ENCODE results near the gene CMTM3. TPM values are rescaled to one million over a fixed set of nuclear protein-coding genes. Genes with fewer than 3 reads are reported as not detected.

CMTM3 gene
- total RNA-seq, 1 donor from 2014 or later = 62.4 TPM

DNA sequence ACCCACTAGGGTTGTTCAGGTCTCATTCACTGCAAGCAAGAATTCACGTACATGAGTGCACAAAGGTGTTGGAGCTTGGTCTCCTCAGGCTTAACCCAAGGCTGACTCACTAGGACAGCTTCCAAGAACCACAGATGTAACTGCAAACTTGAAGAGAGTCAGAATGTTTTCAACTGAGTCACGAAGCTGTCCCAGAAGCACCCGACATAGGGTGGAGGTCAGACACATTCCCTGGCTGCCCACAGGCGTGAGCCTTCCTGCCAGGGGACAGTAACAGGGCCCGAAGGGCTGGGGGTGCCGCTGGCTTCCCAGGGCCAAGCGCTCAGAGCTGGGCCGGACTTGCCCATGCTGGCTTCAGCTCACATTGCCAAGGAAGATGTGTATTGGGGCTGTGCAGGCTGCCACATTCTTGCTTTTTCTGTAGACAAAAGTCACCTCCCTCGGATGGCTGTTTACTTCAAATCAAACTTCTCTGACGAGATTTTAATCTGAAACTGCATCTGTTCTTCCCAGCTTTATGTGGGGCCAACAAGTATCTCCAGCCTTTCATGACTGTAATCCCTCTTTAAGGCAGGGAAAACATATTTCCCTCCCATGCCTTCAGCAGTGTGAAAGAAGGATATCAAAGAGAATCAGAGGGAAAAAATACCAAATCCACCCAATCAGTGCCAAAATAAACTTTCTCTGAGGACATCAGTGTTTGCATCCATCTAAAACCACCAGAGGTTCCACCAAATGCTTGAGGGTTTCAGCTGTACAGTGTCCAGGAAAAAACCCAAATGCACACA lies 14.3 kb downstream of the CMTM3 start:
- H3K9me3 Mint-ChIP-seq (ENCODE audit: unreplicated experiment) = no peaks in the 10 kb centered on the region
- H3K36me3 Mint-ChIP-seq (ENCODE audit: low read depth, unreplicated experiment) = peaks cover 25% of the 10 kb centered on the region
- H2AFZ ChIP-seq (ENCODE audit: low read depth, low read length) = no peak overlapping the region
- H3K27ac ChIP-seq (ENCODE audit: low read depth, low read length) = peak overlapping the region; percentile 86
- H3K36me3 ChIP-seq (ENCODE audit: insufficient read depth, low read length) = no peaks in the 10 kb centered on the region
- peak overlapping the region; percentile 70 for H3K27ac Mint-ChIP-seq (ENCODE audit: unreplicated experiment)
- no peaks in the 10 kb centered on the region for H3K79me2 ChIP-seq (ENCODE audit: insufficient read depth, low read length)
- no peaks in the 10 kb centered on the region for H3K27me3 Mint-ChIP-seq (ENCODE audit: low read depth, unreplicated experiment)
- peak overlapping the region; percentile 17 for H3K4me3 Mint-ChIP-seq (ENCODE audit: unreplicated experiment)
- peaks cover 44% of the 10 kb centered on the region for H3K4me1 ChIP-seq (ENCODE audit: insufficient read depth, low read length)
- H3K27me3 ChIP-seq (ENCODE audit: insufficient read depth, low read length) = no peaks in the 10 kb centered on the region
- peaks cover 44% of the 10 kb centered on the region for H3K4me1 Mint-ChIP-seq (ENCODE audit: low read depth, unreplicated experiment)
- H3K9me3 ChIP-seq (ENCODE audit: insufficient read depth, low read depth, low read length) = no peaks in the 10 kb centered on the region
- no peak for TF ChIP-seq EZH2 (IDR thresholded peaks at IDR 0.05; ENCODE audit: insufficient read depth, low read length)
- TF ChIP-seq CTCF (IDR thresholded peaks at IDR 0.05; ENCODE audit: insufficient read depth, low read depth, low read length) = no peak
- peak overlapping the region; percentile 21 for H3K4me3 ChIP-seq (ENCODE audit: insufficient read depth, low read depth, low read length)
- DNase-seq (ENCODE audit: low read depth) (peak; percentile 99), FAIRE-seq (peak; percentile 99)
- H4K20me1 ChIP-seq (ENCODE audit: insufficient read depth, low read length) = no peaks in the 10 kb centered on the region
- H3K9ac ChIP-seq (ENCODE audit: low read length) = peak overlapping the region; percentile 70
- H3K4me2 ChIP-seq (ENCODE audit: low read length) = peak overlapping the region; percentile 78

DNA sequence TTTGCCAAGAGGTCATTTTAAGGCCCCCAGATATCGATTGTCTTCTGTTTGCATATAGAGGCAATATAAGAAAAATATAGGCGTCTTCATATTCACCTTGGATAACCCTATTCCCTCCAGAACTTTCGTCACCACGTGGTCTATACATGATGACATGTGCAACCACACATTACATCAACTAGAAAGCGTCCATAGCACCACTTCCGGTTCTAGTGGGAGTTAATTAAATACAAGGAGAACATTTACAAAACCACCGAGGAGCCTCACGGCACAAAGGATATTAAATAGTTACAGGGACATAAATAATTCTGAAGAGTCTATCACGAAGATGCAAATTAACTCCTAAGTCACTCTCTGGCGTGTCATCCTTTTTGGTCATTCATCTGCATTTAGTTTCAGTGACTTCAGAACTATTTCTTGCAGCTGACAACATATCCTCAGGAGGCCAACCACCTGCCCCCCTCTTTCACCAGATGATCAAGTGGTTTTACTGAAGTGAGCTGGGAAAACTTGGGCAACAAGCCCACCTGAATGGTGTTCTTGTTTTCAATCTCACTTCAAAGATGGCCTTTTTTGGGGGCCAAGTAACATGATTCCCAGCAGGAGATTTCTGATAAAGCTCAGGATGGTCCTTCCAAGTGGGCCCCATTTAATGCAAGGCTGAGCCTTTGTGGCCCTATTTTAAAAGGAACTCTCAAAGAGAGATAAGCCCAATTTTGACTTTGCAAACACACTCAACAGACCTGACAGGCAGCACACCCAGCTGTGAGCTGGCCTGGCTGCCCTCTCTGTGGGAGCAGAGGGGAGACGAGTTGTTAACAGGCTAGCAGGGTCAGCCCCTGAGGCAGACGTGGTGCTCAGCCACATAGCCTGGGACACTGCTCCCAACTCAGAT lies 15.3 kb downstream of the CMTM3 start:
- DNase-seq (ENCODE audit: low read depth) = peak; percentile 87

More for the DNA sequence above, 15.3 kb downstream of the CMTM3 start:
- H3K79me2 ChIP-seq (ENCODE audit: insufficient read depth, low read length) = no peaks in the 10 kb centered on the region
- H3K9ac ChIP-seq (ENCODE audit: low read length) = peak overlapping the region; percentile 70
- H3K27ac ChIP-seq (ENCODE audit: low read depth, low read length) = peak overlapping the region; percentile 86
- H3K9me3 ChIP-seq (ENCODE audit: insufficient read depth, low read depth, low read length) = no peaks in the 10 kb centered on the region
- H3K4me1 ChIP-seq (ENCODE audit: insufficient read depth, low read length) = peaks cover 44% of the 10 kb centered on the region
- H3K4me3 Mint-ChIP-seq (ENCODE audit: unreplicated experiment) = peak overlapping the region; percentile 55
- H3K4me1 Mint-ChIP-seq (ENCODE audit: low read depth, unreplicated experiment) = peaks cover 44% of the 10 kb centered on the region
- H3K4me2 ChIP-seq (ENCODE audit: low read length) = peak overlapping the region; percentile 78
- H3K36me3 ChIP-seq (ENCODE audit: insufficient read depth, low read length) = no peaks in the 10 kb centered on the region
- no peak overlapping the region for H3K4me3 ChIP-seq (ENCODE audit: insufficient read depth, low read depth, low read length)
- H3K36me3 Mint-ChIP-seq (ENCODE audit: low read depth, unreplicated experiment) = peaks cover 24% of the 10 kb centered on the region
- no peaks in the 10 kb centered on the region for H3K9me3 Mint-ChIP-seq (ENCODE audit: unreplicated experiment)
- no peak for FAIRE-seq
- no peaks in the 10 kb centered on the region for H4K20me1 ChIP-seq (ENCODE audit: insufficient read depth, low read length)
- H3K27me3 ChIP-seq (ENCODE audit: insufficient read depth, low read length) = no peaks in the 10 kb centered on the region
- no peaks in the 10 kb centered on the region for H3K27me3 Mint-ChIP-seq (ENCODE audit: low read depth, unreplicated experiment)
- TF ChIP-seq CTCF (IDR thresholded peaks at IDR 0.05; ENCODE audit: insufficient read depth, low read depth, low read length) = no peak
- H3K27ac Mint-ChIP-seq (ENCODE audit: unreplicated experiment) = no peak overlapping the region
- no peak overlapping the region for H2AFZ ChIP-seq (ENCODE audit: low read depth, low read length)

Data from astrocyte (in vitro differentiated cells and primary cell).